OCI-LY1 (cell line): ENCODE data around the gene TBC1D7.

Experiments used
- H2AFZ ChIP-seq: fragments of 200-600 bp; sonication (generic), shearing (Covaris generic); 2 replicates; pipeline ENCODE4 v1.6.0; 2014; ENCODE audit warnings: antibody characterized with exemption, mild to moderate bottlenecking, low read length
- H3F3A ChIP-seq: fragments of 200-600 bp; sonication (generic), shearing (Covaris generic); 2 replicates; pipeline ENCODE4 v1.6.0; 2014; ENCODE audit warnings: mild to moderate bottlenecking, antibody characterized with exemption, low read length, moderate library complexity; ENCODE audit not compliant: insufficient read depth
- H3K27ac ChIP-seq: fragments of 200-600 bp; sonication (generic); 2 replicates; pipeline ENCODE4 v1.5.1; 2014; ENCODE audit warnings: low read length, mixed run types, mild to moderate bottlenecking, low read depth; ENCODE audit not compliant: poor library complexity, severe bottlenecking
- H3K27me3 ChIP-seq: fragments of 200-600 bp; sonication (generic); 2 replicates; pipeline ENCODE4 v1.6.0; 2014; ENCODE audit warnings: antibody characterized with exemption, mild to moderate bottlenecking, low read length, moderate library complexity; ENCODE audit not compliant: insufficient read depth
- H3K36me3 ChIP-seq: fragments of 200-600 bp; sonication (generic); 2 replicates; pipeline ENCODE4 v1.6.1; 2014; ENCODE audit warnings: mild to moderate bottlenecking, antibody characterized with exemption, low read length, moderate library complexity, mixed read lengths; ENCODE audit not compliant: insufficient read depth
- H3K4me1 ChIP-seq: fragments of 200-600 bp; sonication (generic); 2 replicates; pipeline ENCODE4 v1.5.1; 2014; ENCODE audit warnings: mild to moderate bottlenecking, low read length, moderate library complexity; ENCODE audit not compliant: insufficient read depth, severe bottlenecking
- H3K4me2 ChIP-seq: fragments of 200-600 bp; sonication (generic), shearing (Covaris generic); 2 replicates; pipeline ENCODE4 v1.6.1; 2014; ENCODE audit warnings: low read length
- H3K4me3 ChIP-seq: fragments of 200-600 bp; sonication (generic); 2 replicates; pipeline ENCODE4 v1.5.1; 2014; ENCODE audit warnings: low read length, low read depth, mild to moderate bottlenecking, mixed read lengths; ENCODE audit not compliant: poor library complexity, severe bottlenecking
- H3K79me2 ChIP-seq: fragments of 200-600 bp; shearing (Covaris generic); 2 replicates; pipeline ENCODE4 v1.6.1; 2016; ENCODE audit warnings: mixed run types, low read length, mixed read lengths; ENCODE audit not compliant: insufficient read depth
- H3K9ac ChIP-seq: fragments of 200-600 bp; sonication (generic), shearing (Covaris generic); 2 replicates; pipeline ENCODE4 v1.6.1; 2014; ENCODE audit warnings: mild to moderate bottlenecking, low read length, mixed read lengths
- H3K9me2 ChIP-seq: fragments of 200-600 bp; sonication (generic), shearing (Covaris generic); 2 replicates; pipeline ENCODE4 v1.6.1; 2014; ENCODE audit warnings: low read depth, mild to moderate bottlenecking, low read length, mixed read lengths
- H3K9me3 ChIP-seq: fragments of 200-600 bp; shearing (Covaris generic); 2 replicates; pipeline ENCODE4 v1.6.1; 2014; ENCODE audit warnings: low read length, mixed read lengths
- H4K20me1 ChIP-seq: fragments of 200-600 bp; sonication (generic), shearing (Covaris generic); 2 replicates; pipeline ENCODE4 v1.6.0; 2016; ENCODE audit warnings: mild to moderate bottlenecking, low read length; ENCODE audit not compliant: insufficient read depth
- CTCF ChIP-seq: fragments of 200-600 bp; sonication (generic), shearing (Covaris generic); IDR thresholded peaks from 2 replicates; pipeline ENCODE4 v1.5.1; 2017; ENCODE audit warnings: mild to moderate bottlenecking, antibody characterized with exemption, low read length, moderate library complexity, mixed read lengths
- EZH2 ChIP-seq: fragments of 200-600 bp; sonication (generic), shearing (Covaris generic); IDR thresholded peaks from 2 replicates; pipeline ENCODE4 v1.8.0; 2017; ENCODE audit warnings: borderline replicate concordance, mixed run types, mild to moderate bottlenecking, antibody characterized with exemption, low read length, moderate library complexity, mixed read lengths

The TBC1D7 gene

GRCh38 chr6:13278164-13278563, 50.2 kb downstream of the TBC1D7 start:
- Histone ChIP-seq H3K27ac (no peak overlapping the region), H3K9me3 (no peaks in the 10 kb centered on the region), H3F3A (no peaks in the 10 kb centered on the region), H3K4me1 (peaks cover 40% of the 10 kb centered on the region), H3K36me3 (no peaks in the 10 kb centered on the region), H3K27me3 (no peaks in the 10 kb centered on the region), H3K79me2 (no peaks in the 10 kb centered on the region), H2AFZ (no peak overlapping the region), H4K20me1 (no peaks in the 10 kb centered on the region), H3K4me2 (no peak overlapping the region), H3K9me2 (no peaks in the 10 kb centered on the region), H3K9ac (no peak overlapping the region), H3K4me3 (no peak overlapping the region)
- TF ChIP-seq EZH2 (no peak), CTCF (peak; percentile 74)

- Histone ChIP-seq H3K4me2 (no peak overlapping the region), H3K4me3 (no peak overlapping the region), H2AFZ (no peak overlapping the region), H3K4me1 (peaks cover 49% of the 10 kb centered on the region), H3K27me3 (no peaks in the 10 kb centered on the region), H3F3A (no peaks in the 10 kb centered on the region), H4K20me1 (no peaks in the 10 kb centered on the region), H3K9me2 (no peaks in the 10 kb centered on the region), H3K9ac (no peak overlapping the region), H3K27ac (no peak overlapping the region), H3K36me3 (no peaks in the 10 kb centered on the region), H3K9me3 (no peaks in the 10 kb centered on the region), H3K79me2 (no peaks in the 10 kb centered on the region)
- TF ChIP-seq EZH2 (no peak), CTCF (no peak)
These were observed 51.1 kb downstream of the TBC1D7 start for GRCh38 chr6:13277231-13277630.

- Histone ChIP-seq H3K4me1 (peaks cover 54% of the 10 kb centered on the region), H3K4me2 (no peak overlapping the region), H3K4me3 (no peak overlapping the region), H3K27ac (no peak overlapping the region), H3K9me3 (no peaks in the 10 kb centered on the region), H3K9me2 (no peaks in the 10 kb centered on the region), H3K27me3 (no peaks in the 10 kb centered on the region), H3F3A (no peaks in the 10 kb centered on the region), H2AFZ (no peak overlapping the region), H3K9ac (no peak overlapping the region), H3K79me2 (no peaks in the 10 kb centered on the region), H4K20me1 (no peaks in the 10 kb centered on the region), H3K36me3 (no peaks in the 10 kb centered on the region)
- no peak for TF ChIP-seq CTCF
- TF ChIP-seq EZH2: no peak
These were observed 52.8 kb downstream of the TBC1D7 start for GRCh38 chr6:13275435-13275989.
